ENCODE data around the gene NR6A1. TPM values are rescaled to one million over a fixed set of nuclear protein-coding genes. Genes with fewer than 3 reads are reported as not detected.

Gene NR6A1
- total RNA-seq, 1 experiment from 2014 or later = 164 TPM

GRCh38 chr9:124686918-124687317 is 84.2 kb downstream of the NR6A1 start (continued):
- no peak for TF ChIP-seq ARID4B (CRISPR knock-in tag; IDR thresholded peaks at IDR 0.05; ENCODE audit: borderline replicate concordance)
- TF ChIP-seq, protein P1, sequence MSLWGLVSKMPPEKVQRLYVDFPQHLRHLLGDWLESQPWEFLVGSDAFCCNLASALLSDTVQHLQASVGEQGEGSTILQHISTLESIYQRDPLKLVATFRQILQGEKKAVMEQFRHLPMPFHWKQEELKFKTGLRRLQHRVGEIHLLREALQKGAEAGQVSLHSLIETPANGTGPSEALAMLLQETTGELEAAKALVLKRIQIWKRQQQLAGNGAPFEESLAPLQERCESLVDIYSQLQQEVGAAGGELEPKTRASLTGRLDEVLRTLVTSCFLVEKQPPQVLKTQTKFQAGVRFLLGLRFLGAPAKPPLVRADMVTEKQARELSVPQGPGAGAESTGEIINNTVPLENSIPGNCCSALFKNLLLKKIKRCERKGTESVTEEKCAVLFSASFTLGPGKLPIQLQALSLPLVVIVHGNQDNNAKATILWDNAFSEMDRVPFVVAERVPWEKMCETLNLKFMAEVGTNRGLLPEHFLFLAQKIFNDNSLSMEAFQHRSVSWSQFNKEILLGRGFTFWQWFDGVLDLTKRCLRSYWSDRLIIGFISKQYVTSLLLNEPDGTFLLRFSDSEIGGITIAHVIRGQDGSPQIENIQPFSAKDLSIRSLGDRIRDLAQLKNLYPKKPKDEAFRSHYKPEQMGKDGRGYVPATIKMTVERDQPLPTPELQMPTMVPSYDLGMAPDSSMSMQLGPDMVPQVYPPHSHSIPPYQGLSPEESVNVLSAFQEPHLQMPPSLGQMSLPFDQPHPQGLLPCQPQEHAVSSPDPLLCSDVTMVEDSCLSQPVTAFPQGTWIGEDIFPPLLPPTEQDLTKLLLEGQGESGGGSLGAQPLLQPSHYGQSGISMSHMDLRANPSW (CRISPR knock-in tag; conservative IDR thresholded peaks at IDR 0.05; ENCODE audit: low read depth) = no peak

GRCh38 chr9:124685217-124685616 is 85.9 kb downstream of the NR6A1 start:
- Mint-ChIP-seq H3K27me3 (ENCODE audit: low read depth) (no peaks in the 10 kb centered on the region), H3K36me3 (peaks cover 4% of the 10 kb centered on the region; the same call in 1 of the 2 replicates), H3K4me1 (0 out of 2 replicates have a peak, but pooled peaks cover 2% of the 10 kb centered on the region), H3K4me3 (no peak overlapping the region), H3K27ac (no peak overlapping the region), H3K9me3 (no peaks in the 10 kb centered on the region; the same call in 1 of the 2 replicates)
- TF ChIP-seq TEAD1 (CRISPR knock-in tag; IDR thresholded peaks at IDR 0.05) (no peak), CDX4 (CRISPR knock-in tag; IDR thresholded peaks at IDR 0.05; ENCODE audit: borderline replicate concordance) (no peak), NR3C1 (CRISPR knock-in tag; conservative IDR thresholded peaks at IDR 0.05; ENCODE audit: low read depth) (no peak), IRF2 (CRISPR knock-in tag; IDR thresholded peaks at IDR 0.05; ENCODE audit: borderline replicate concordance, low read depth) (no peak), NFATC4 (CRISPR knock-in tag; IDR thresholded peaks at IDR 0.05) (no peak), PRRX2 (CRISPR knock-in tag; IDR thresholded peaks at IDR 0.05) (no peak), ESRRA (CRISPR knock-in tag; IDR thresholded peaks at IDR 0.05; ENCODE audit: borderline replicate concordance) (no peak), GRHL2 (CRISPR knock-in tag; IDR thresholded peaks at IDR 0.05; ENCODE audit: insufficient replicate concordance, severe bottlenecking) (no peak), NR1H2 (CRISPR knock-in tag; IDR thresholded peaks at IDR 0.05) (no peak), GTF2I (CRISPR knock-in tag; conservative IDR thresholded peaks at IDR 0.05) (no peak), ZNF671 (CRISPR knock-in tag; IDR thresholded peaks at IDR 0.05) (no peak), ZNF281 (CRISPR knock-in tag; IDR thresholded peaks at IDR 0.05) (no peak), RELA (CRISPR knock-in tag; IDR thresholded peaks at IDR 0.05; ENCODE audit: borderline replicate concordance) (no peak), E2F5 (CRISPR knock-in tag; IDR thresholded peaks at IDR 0.05) (no peak)
- TF ChIP-seq, protein P2, sequence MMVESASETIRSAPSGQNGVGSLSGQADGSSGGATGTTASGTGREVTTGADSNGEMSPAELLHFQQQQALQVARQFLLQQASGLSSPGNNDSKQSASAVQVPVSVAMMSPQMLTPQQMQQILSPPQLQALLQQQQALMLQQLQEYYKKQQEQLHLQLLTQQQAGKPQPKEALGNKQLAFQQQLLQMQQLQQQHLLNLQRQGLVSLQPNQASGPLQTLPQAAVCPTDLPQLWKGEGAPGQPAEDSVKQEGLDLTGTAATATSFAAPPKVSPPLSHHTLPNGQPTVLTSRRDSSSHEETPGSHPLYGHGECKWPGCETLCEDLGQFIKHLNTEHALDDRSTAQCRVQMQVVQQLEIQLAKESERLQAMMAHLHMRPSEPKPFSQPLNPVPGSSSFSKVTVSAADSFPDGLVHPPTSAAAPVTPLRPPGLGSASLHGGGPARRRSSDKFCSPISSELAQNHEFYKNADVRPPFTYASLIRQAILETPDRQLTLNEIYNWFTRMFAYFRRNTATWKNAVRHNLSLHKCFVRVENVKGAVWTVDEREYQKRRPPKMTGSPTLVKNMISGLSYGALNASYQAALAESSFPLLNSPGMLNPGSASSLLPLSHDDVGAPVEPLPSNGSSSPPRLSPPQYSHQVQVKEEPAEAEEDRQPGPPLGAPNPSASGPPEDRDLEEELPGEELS (CRISPR knock-in tag; IDR thresholded peaks at IDR 0.05) = no peak
- TF ChIP-seq, protein P3, sequence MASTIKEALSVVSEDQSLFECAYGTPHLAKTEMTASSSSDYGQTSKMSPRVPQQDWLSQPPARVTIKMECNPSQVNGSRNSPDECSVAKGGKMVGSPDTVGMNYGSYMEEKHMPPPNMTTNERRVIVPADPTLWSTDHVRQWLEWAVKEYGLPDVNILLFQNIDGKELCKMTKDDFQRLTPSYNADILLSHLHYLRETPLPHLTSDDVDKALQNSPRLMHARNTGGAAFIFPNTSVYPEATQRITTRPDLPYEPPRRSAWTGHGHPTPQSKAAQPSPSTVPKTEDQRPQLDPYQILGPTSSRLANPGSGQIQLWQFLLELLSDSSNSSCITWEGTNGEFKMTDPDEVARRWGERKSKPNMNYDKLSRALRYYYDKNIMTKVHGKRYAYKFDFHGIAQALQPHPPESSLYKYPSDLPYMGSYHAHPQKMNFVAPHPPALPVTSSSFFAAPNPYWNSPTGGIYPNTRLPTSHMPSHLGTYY (CRISPR knock-in tag; IDR thresholded peaks at IDR 0.05) = no peak
- POLR2A ChIA-PET = no interaction called here
- DNase-seq (ENCODE audit: low spot score) = no peak
- CTCF ChIA-PET = interaction anchor here (3.0 kb wide), 1 partner anchor 68 kb away, joined by 9 read pairs; no protein-coding TSS in a partner anchor
- no peak for ATAC-seq

All from WTC11 (cell line).